Measurements from ENCODE around the gene SETD3.

The SETD3 gene

GRCh38 chr14:99516156-99516870, 35.7 kb upstream of the SETD3 start:
- DNase-seq = no peak

GRCh38 chr14:99515301-99516155, 34.9 kb upstream of the SETD3 start:
- DNase-seq = no peak

GRCh38 chr14:99514552-99515300, 34.1 kb upstream of the SETD3 start:
- DNase-seq = no peak

- DNase-seq = no peak
These were observed 33.4 kb upstream of the SETD3 start for GRCh38 chr14:99513946-99514551.

GRCh38 chr14:99513183-99513694, 32.6 kb upstream of the SETD3 start:
- no peak for DNase-seq

- DNase-seq = no peak
These were observed 32.0 kb upstream of the SETD3 start for GRCh38 chr14:99512571-99513182.

- DNase-seq = no peak
These were observed 31.4 kb upstream of the SETD3 start for GRCh38 chr14:99512110-99512449.

- no peak for DNase-seq
These were observed 30.9 kb upstream of the SETD3 start for GRCh38 chr14:99511421-99512109.

GRCh38 chr14:99510556-99511139, 30.0 kb upstream of the SETD3 start:
- no peak for DNase-seq

- no peak for DNase-seq
These were observed 29.4 kb upstream of the SETD3 start for GRCh38 chr14:99509871-99510555.

- no peak for DNase-seq
These were observed 28.4 kb upstream of the SETD3 start for GRCh38 chr14:99508896-99509629.

GRCh38 chr14:99507860-99508640, 27.4 kb upstream of the SETD3 start:
- no peak for DNase-seq

- DNase-seq = no peak
These were observed 25.6 kb upstream of the SETD3 start for GRCh38 chr14:99506276-99506675.

- DNase-seq = no peak
These were observed 24.4 kb upstream of the SETD3 start for GRCh38 chr14:99505089-99505488.

GRCh38 chr14:99503848-99504453, 23.3 kb upstream of the SETD3 start:
- no peak for DNase-seq

- DNase-seq = no peak
These were observed 22.3 kb upstream of the SETD3 start for GRCh38 chr14:99502989-99503421.

GRCh38 chr14:99497894-99498293, 17.2 kb upstream of the SETD3 start:
- DNase-seq = no peak

- DNase-seq = no peak
These were observed 16.7 kb upstream of the SETD3 start for GRCh38 chr14:99497341-99497740.

GRCh38 chr14:99484106-99484505, 3.4 kb upstream of the SETD3 start:
- DNase-seq = no peak
